IPS-20b (cell line): Measurements from ENCODE around the gene ASRGL1.

ENCODE experiments used
- H3K27ac ChIP-seq: one replicate; pipeline ENCODE4 v1.5.1; 2013; ENCODE audit warnings: low read length
- H3K27me3 ChIP-seq: 2 replicates; pipeline ENCODE4 v1.6.1; 2013; ENCODE audit warnings: mild to moderate bottlenecking, low read length, inconsistent platforms; ENCODE audit not compliant: insufficient read depth
- H3K36me3 ChIP-seq: 2 replicates; pipeline ENCODE4 v1.6.1; 2013; ENCODE audit warnings: low read depth, mild to moderate bottlenecking, inconsistent platforms, low read length, moderate library complexity; ENCODE audit not compliant: insufficient read depth
- H3K4me1 ChIP-seq: 2 replicates; pipeline ENCODE4 v1.6.1; 2013; ENCODE audit warnings: mild to moderate bottlenecking, control low read depth, inconsistent platforms, low read length, moderate library complexity; ENCODE audit not compliant: insufficient read depth
- H3K4me3 ChIP-seq: 2 replicates; pipeline ENCODE4 v1.5.1; 2013; ENCODE audit warnings: mild to moderate bottlenecking, low read length, inconsistent platforms
- H3K9ac ChIP-seq: 2 replicates; pipeline ENCODE4 v1.6.1; 2013; ENCODE audit warnings: low read depth, mild to moderate bottlenecking, inconsistent platforms, low read length, moderate library complexity
- H3K9me3 ChIP-seq: 2 replicates; pipeline ENCODE4 v1.6.1; 2013; ENCODE audit warnings: mild to moderate bottlenecking, low read depth, low read length, inconsistent platforms; ENCODE audit not compliant: insufficient read depth

ASRGL1 gene

GRCh38 chr11:62395885-62396551 is 58.8 kb downstream of the ASRGL1 start:
- H3K9ac ChIP-seq: no peak overlapping the region
- peaks cover 3% of the 10 kb centered on the region; the same call in 1 of the 2 replicates for H3K4me1 ChIP-seq
- H3K36me3 ChIP-seq: peaks cover 5% of the 10 kb centered on the region; the same call in 1 of the 2 replicates
- H3K27me3 ChIP-seq: no peaks in the 10 kb centered on the region
- no peak overlapping the region for H3K4me3 ChIP-seq
- no peaks in the 10 kb centered on the region for H3K9me3 ChIP-seq
- no peak overlapping the region for H3K27ac ChIP-seq

- H3K9ac ChIP-seq: no peak overlapping the region
- H3K4me1 ChIP-seq: peaks cover 7% of the 10 kb centered on the region; the same call in 1 of the 2 replicates
- no peaks in the 10 kb centered on the region for H3K27me3 ChIP-seq
- no peaks in the 10 kb centered on the region for H3K9me3 ChIP-seq
- no peaks in the 10 kb centered on the region for H3K36me3 ChIP-seq
- no peak overlapping the region for H3K4me3 ChIP-seq
- no peak overlapping the region for H3K27ac ChIP-seq
These were observed 61.1 kb downstream of the ASRGL1 start for GRCh38 chr11:62398011-62398994.

- Histone ChIP-seq H3K4me3 (no peak overlapping the region), H3K9me3 (no peaks in the 10 kb centered on the region), H3K36me3 (no peaks in the 10 kb centered on the region), H3K9ac (no peak overlapping the region), H3K4me1 (peaks cover 7% of the 10 kb centered on the region; the same call in 1 of the 2 replicates), H3K27ac (no peak overlapping the region), H3K27me3 (no peaks in the 10 kb centered on the region)
These were observed 62.1 kb downstream of the ASRGL1 start for GRCh38 chr11:62399172-62399877.

GRCh38 chr11:62399878-62400266 is 62.6 kb downstream of the ASRGL1 start:
- H3K27ac ChIP-seq: no peak overlapping the region
- H3K4me3 ChIP-seq: no peak overlapping the region
- H3K9me3 ChIP-seq: no peaks in the 10 kb centered on the region
- no peaks in the 10 kb centered on the region for H3K36me3 ChIP-seq
- H3K27me3 ChIP-seq: no peaks in the 10 kb centered on the region
- H3K4me1 ChIP-seq: peaks cover 7% of the 10 kb centered on the region; the same call in 1 of the 2 replicates
- no peak overlapping the region for H3K9ac ChIP-seq

- Histone ChIP-seq H3K27me3 (no peaks in the 10 kb centered on the region), H3K9me3 (no peaks in the 10 kb centered on the region), H3K9ac (no peak overlapping the region), H3K27ac (no peak overlapping the region), H3K4me3 (no peak overlapping the region), H3K4me1 (peaks cover 6% of the 10 kb centered on the region; the same call in 1 of the 2 replicates), H3K36me3 (no peaks in the 10 kb centered on the region)
These were observed 63.0 kb downstream of the ASRGL1 start for GRCh38 chr11:62400281-62400680.

- H3K9ac ChIP-seq: no peak overlapping the region
- H3K27ac ChIP-seq: no peak overlapping the region
- no peaks in the 10 kb centered on the region for H3K9me3 ChIP-seq
These were observed 63.5 kb downstream of the ASRGL1 start for GRCh38 chr11:62400760-62401159.

GRCh38 chr11:62401356-62401755 is 64.1 kb downstream of the ASRGL1 start:
- no peak overlapping the region for H3K4me3 ChIP-seq
- H3K27ac ChIP-seq: no peak overlapping the region
- H3K9ac ChIP-seq: no peak overlapping the region

More at GRCh38 chr11:62400760-62401159, 63.5 kb downstream of the ASRGL1 start:
- H3K27me3 ChIP-seq: no peaks in the 10 kb centered on the region
- H3K4me1 ChIP-seq: peaks cover 4% of the 10 kb centered on the region; the same call in 1 of the 2 replicates
- no peaks in the 10 kb centered on the region for H3K36me3 ChIP-seq
- no peak overlapping the region for H3K4me3 ChIP-seq

GRCh38 chr11:62401811-62402210 is 64.6 kb downstream of the ASRGL1 start:
- Histone ChIP-seq H3K27me3 (no peaks in the 10 kb centered on the region), H3K9ac (no peak overlapping the region), H3K27ac (no peak overlapping the region), H3K36me3 (no peaks in the 10 kb centered on the region), H3K4me1 (peaks cover 4% of the 10 kb centered on the region; the same call in 1 of the 2 replicates), H3K9me3 (no peaks in the 10 kb centered on the region), H3K4me3 (no peak overlapping the region)

More at GRCh38 chr11:62401356-62401755, 64.1 kb downstream of the ASRGL1 start:
- H3K36me3 ChIP-seq: no peaks in the 10 kb centered on the region
- H3K27me3 ChIP-seq: no peaks in the 10 kb centered on the region
- no peaks in the 10 kb centered on the region for H3K9me3 ChIP-seq
- peaks cover 4% of the 10 kb centered on the region; the same call in 1 of the 2 replicates for H3K4me1 ChIP-seq

- H3K4me1 ChIP-seq: peaks cover 4% of the 10 kb centered on the region; the same call in 1 of the 2 replicates
- H3K9me3 ChIP-seq: no peaks in the 10 kb centered on the region
- H3K27ac ChIP-seq: no peak overlapping the region
These were observed 65.1 kb downstream of the ASRGL1 start for GRCh38 chr11:62402226-62402959.

GRCh38 chr11:62402960-62403730 is 65.9 kb downstream of the ASRGL1 start:
- no peak overlapping the region for H3K4me3 ChIP-seq
- no peaks in the 10 kb centered on the region for H3K27me3 ChIP-seq
- no peaks in the 10 kb centered on the region for H3K36me3 ChIP-seq
- H3K9me3 ChIP-seq: no peaks in the 10 kb centered on the region
- H3K27ac ChIP-seq: no peak overlapping the region
- H3K4me1 ChIP-seq: peaks cover 4% of the 10 kb centered on the region; the same call in 1 of the 2 replicates
- no peak overlapping the region for H3K9ac ChIP-seq

More at GRCh38 chr11:62402226-62402959, 65.1 kb downstream of the ASRGL1 start:
- no peak overlapping the region for H3K9ac ChIP-seq
- no peak overlapping the region for H3K4me3 ChIP-seq
- no peaks in the 10 kb centered on the region for H3K36me3 ChIP-seq
- H3K27me3 ChIP-seq: no peaks in the 10 kb centered on the region
